Raji (cell line): Measurements from ENCODE around the gene FAM168B.

ENCODE experiments used
- POLR2A ChIP-seq: IDR thresholded peaks from 2 replicates; pipeline ENCODE4 v1.6.1; 2011; ENCODE audit warnings: low read depth, low read length, control low read depth; ENCODE audit not compliant: insufficient read depth

Gene FAM168B

DNA sequence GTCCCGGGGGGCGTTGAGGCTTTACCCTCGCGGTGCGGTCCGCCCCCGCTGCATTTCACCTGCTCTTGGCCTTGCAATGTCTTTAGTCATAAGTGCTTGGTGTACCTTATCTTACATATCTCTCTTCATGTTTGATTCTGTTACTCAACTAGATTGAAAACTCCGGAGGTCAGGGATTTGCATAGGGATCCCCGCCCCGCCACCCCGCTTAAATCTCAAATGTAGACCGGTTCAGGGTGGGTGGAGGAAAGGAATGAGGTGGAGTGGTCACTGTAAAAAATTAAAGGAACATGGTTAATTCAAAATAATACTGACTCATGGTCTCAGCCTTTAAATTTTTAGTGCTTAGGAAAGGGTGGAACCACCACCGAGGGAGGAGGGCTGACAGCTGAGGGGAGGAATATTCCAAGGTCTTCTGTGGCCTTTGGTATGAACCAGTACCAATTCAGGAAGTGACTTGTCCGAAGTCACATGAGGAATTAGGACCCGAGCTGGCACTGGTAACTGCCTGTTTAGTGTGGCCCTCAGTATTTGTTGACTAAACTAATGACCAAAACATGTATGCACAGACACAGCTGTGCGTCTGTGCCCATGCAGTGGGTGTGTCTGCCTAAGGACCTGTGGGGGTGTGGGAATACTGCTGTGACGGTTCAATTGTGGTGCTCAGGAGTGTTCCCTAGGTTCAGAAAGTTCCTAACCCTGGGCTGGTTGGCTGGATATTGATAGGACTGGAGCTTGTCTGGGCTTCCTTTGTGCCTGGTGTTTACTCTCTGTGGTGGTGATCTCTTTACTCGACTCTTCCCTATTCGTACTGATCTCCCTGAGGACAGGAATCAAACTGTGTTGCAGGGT, 12.9 kb upstream of the FAM168B start:
- TF ChIP-seq POLR2A, result no peak

GRCh38 chr2:131105156-131105949, 12.1 kb upstream of the FAM168B start, which contains the start of gene PLEKHB2:
PLEKHB2 (plus strand) TSS chr2:131105336; CDS start chr2:131120942, 15,606 bp downstream.
- peak; percentile 99 for TF ChIP-seq POLR2A

DNA sequence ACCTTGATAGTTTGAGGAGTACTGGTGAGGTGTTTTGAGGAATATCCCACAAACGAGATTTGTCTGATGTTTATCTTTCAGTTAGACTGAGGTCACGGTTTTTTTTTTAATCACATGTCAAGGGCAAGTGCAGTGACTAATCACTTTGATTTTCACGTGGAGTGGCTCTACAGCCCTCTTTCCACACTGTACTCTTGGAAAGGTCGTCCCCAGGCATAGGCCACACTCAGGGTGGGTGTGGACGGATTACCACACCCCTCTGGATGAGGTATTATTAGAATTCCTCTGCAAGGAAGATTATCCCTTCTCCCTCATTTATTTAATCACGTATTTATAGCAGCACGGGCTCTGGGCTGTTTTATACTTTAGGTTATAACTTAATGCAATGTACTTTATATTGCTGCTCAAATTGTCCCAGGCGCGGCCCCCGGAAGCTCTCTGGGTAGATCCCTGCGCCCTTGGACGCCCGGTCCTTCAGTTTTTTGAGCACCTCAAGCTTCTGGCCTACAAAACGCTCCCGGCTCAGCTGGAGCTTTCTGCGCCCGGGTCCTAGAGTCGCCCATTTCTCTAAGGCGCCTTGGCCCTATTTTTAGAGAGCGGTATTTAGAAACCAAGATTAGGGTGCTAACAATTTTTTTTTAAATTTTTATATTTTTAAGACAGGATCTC, 11.4 kb upstream of the FAM168B start:
- no peak; the same call in 1 of the 2 replicates for TF ChIP-seq POLR2A

DNA sequence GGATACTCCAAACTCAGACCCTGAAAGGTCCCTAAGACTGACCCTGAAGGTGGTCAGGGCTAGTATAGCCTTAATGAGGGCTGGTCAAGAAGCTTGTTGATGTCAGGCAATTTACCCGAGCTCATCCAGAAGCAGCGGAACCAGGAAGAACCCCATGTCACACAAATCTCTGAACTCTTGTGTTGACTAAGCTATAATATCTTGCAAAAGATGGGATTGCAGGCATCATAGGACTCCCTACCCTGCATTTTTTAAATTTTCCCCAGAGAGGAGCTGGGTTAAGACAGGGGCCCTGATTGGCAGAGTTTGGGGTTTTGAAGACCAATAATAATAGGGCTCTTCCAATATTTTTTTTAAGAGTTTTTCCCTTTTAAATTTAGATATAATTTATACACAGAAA, 9.9 kb upstream of the FAM168B start:
- no peak for TF ChIP-seq POLR2A

DNA sequence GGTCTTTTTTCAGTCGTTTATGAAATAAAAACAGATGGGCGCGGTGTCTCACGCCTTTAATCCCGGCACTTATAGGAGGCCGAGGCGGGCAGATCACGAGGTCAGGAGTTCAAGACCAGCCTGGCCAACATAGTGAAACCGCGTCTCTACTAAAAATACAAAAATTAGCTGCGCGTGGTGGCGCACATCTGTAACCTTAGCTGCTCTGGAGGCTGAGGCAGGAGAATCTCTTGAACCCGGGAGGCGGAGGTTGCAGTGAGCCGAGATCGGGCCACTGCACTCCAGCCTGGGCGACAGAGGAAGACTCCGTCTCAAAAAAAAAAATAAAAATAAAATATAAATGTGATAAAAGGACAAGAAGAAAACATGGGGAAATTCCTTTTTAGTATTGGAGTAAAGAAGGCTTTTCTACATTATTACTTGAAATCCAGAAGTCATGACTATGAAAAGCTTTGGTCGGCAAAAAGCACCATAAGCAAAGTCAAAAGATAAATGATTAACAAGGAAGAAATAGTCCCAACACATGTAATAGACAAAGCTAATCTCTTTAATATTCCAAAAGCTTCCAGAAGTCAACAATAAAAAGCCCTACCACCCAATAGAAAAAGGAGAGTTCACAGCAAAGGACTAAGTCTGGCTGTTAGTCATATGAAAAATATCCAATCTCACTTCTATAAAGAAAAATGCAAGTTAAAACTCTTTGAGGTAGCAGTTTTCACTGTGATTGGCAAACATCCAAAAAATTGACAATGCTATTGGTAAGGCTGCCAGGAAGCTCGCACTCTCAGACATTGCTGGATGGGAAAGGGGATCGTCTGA, 1.4 kb upstream of the FAM168B start:
- TF ChIP-seq POLR2A, result no peak

DNA sequence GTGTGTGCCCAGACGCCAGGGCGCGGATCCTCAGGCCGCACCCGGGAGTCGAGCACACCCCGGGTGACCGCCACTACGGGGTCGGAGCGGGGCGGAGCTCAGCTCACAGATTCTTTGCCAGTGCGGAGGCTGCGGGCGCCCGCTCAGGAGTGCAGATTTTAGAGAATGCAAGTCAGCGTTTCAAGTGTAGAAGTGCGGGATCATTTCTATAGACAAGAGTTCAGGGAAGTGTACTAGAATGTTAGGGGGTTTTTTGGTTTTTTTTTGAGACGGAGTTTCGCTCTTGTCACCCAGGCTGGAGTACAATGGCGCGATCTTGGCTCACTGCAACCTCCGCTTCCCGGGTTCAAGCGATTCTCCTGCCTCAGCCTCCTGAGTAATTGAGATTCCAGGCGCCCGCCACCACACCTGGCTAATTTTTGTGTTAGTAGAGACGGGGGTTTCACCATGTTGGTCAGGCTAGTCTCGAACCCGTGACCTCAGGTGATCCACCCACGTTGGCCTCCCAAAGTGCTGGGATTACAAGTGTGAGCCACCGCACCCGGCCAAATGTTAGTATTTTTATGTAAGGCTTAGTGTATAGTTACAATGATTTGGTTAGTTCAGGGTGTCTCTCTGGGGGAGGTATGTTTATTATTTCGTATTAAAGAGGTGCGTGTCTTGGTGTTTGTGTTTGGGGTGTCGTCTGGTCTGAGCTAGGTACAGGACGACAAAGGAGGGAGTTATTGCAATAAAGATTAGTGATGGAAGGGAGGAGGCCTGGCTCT, 619 bp upstream of the FAM168B start:
- no peak for TF ChIP-seq POLR2A

DNA sequence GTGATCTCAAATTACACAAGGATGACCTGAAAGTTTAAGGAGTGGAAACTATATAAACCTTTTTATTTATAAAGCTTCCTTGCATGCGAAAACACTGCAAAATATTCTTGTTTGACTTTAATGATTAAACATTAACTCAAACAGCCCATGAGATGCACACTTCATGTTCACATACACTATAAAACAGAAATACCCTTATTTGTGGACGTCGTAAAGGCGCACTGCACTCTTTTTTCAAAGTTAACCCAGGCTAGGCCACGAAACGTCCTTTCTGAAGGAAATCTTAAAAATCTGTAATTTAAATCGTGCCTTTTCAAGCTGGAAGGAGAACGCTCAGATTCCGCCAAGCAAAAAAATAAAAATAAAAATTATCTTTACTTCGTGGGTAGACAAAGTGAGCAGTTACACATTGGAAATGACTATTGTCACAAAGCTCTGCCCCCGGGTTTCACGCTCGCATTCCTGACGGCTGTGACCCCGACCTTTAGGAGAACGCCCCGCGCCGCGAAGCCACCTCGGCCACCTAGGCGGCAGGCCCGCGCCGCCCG, 728 bp downstream of the FAM168B start:
- no peak for TF ChIP-seq POLR2A

GRCh38 chr2:131085646-131086045, 7.6 kb downstream of the FAM168B start:
- no peak for TF ChIP-seq POLR2A

DNA sequence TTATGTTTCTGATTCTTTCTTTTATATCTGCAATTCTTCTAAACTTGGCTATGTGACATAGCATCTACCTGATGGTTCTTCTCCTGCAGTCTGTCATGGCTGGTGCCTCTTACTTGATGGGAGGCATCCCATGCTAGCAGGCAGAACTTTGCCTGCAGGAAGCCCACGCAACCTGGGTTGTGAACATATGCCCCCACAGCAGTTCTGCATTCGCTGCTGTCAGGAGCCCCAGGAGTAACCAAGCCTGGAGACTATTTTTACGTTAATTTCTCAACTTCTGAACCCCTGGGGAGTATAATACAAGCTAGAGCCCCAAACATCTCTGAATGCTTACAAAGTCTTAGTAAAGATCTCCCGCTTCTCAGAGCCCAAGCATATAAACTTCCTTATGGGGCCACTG, 12.1 kb downstream of the FAM168B start:
- no peak for TF ChIP-seq POLR2A

- no peak for TF ChIP-seq POLR2A
Observed at GRCh38 chr2:131077966-131078365, 15.3 kb downstream of the FAM168B start.

GRCh38 chr2:131077182-131077846, 15.9 kb downstream of the FAM168B start:
- TF ChIP-seq POLR2A, result no peak

- TF ChIP-seq POLR2A, result no peak
Observed at GRCh38 chr2:131076707-131077106, 16.6 kb downstream of the FAM168B start.

- TF ChIP-seq POLR2A, result no peak
Observed at GRCh38 chr2:131067465-131068125, 25.7 kb downstream of the FAM168B start.
